SK-N-SH (cell line): ENCODE measurements around the gene IFT122.

ENCODE experiments used
- CTCF ChIP-seq: fragments of 200-600 bp; sonication (generic); IDR thresholded peaks from 2 replicates; pipeline ENCODE4 v1.6.1; 2017; ENCODE audit warnings: antibody characterized with exemption, mild to moderate bottlenecking, moderate library complexity
- EZH2phosphoT487 ChIP-seq: fragments of 200-600 bp; sonication (generic); IDR thresholded peaks from 2 replicates; pipeline ENCODE4 v1.6.1; 2017; ENCODE audit warnings: low read depth, mixed run types, mild to moderate bottlenecking, antibody characterized with exemption, moderate library complexity, borderline replicate concordance
- MAX ChIP-seq: IDR thresholded peaks from 2 replicates; pipeline ENCODE4 v1.4.0; 2012; ENCODE audit warnings: low read depth
- MXI1 ChIP-seq: IDR thresholded peaks from 2 replicates; pipeline ENCODE4 v1.6.1; 2012; ENCODE audit warnings: mild to moderate bottlenecking, low read depth, low read length, improper control_type of control experiment
- POLR2AphosphoS5 ChIP-seq: IDR thresholded peaks from 2 replicates; pipeline ENCODE4 v1.6.1; 2012; ENCODE audit warnings: low read depth, low read length
- YY1 ChIP-seq: IDR thresholded peaks from 2 replicates; pipeline ENCODE4 v1.4.0; 2012; ENCODE audit warnings: low read depth, mild to moderate bottlenecking
- ZBTB33 ChIP-seq: IDR thresholded peaks from 2 replicates; pipeline ENCODE4 v1.4.0; 2012; ENCODE audit warnings: low read depth, borderline replicate concordance

- TF ChIP-seq CTCF, result no peak
- TF ChIP-seq MAX, result no peak
- no peak for TF ChIP-seq MXI1
- no peak for TF ChIP-seq POLR2AphosphoS5
- TF ChIP-seq EZH2phosphoT487, result no peak
- TF ChIP-seq ZBTB33, result no peak
- TF ChIP-seq YY1, result no peak
These were observed 35.9 kb upstream of the IFT122 start for GRCh38 chr3:129404130-129404529.
